K562 (cell line): ENCODE measurements around the gene NRSN2. TPM values are rescaled to one million over a fixed set of nuclear protein-coding genes. Genes with fewer than 3 reads are reported as not detected.

Experiments used
- ATAC-seq: fragments of 200-7000 bp; cut with Tn5 transposase; 3 replicates; pipeline ENCODE4 v1.9.1; 2020; ENCODE audit warnings: moderate library complexity
- BruUV-seq: library from RNA; stranded (reverse); fragments of 400-500 nt; replicated peaks from 2 replicates; lab custom pipeline; 2021; lab: Mats Ljungman, UMichigan
- CTCF ChIA-PET: fragments of 300-600 bp; formaldehyde crosslinking; extraction: SDS; loops from one replicate; lab custom pipeline; 2021; ENCODE audit warnings: low intra/inter-chr PET ratio; lab: Yijun Ruan, JAX
- POLR2A ChIA-PET: fragments of 300-600, 350-650 bp; sonication (Branson Sonifier 250); formaldehyde crosslinking; extraction: SDS; loops from one replicate; lab custom pipeline; 2021; ENCODE audit warnings: antibody characterized with exemption, inconsistent platforms; lab: Yijun Ruan, JAX
- DNase-seq, 4 experiments: peaks; one replicate each; pipeline versions ENCODE4 v3.0.0 to v3.0.0-alpha.2; 2011 to 2018; ENCODE audit warnings: low spot score in 3 of 4, mixed read lengths in 3 of 4; ENCODE audit errors: extremely low read depth in 1 of 4
- FAIRE-seq: peaks from 2 replicates; lab custom pipeline; 2011; peaks lifted over from hg19 to GRCh38; lab: Jason Lieb, UNC
- H2AFZ ChIP-seq: 2 replicates; pipeline ENCODE4 v1.6.0; 2011; ENCODE audit warnings: low read depth, low read length, control low read depth, inconsistent platforms
- H3K27ac ChIP-seq: fragments of 200-600 bp; 3 replicates; pipeline ENCODE4 v1.8.0; 2011; ENCODE audit warnings: low read depth, mild to moderate bottlenecking, control low read depth, inconsistent platforms, low read length, moderate library complexity, mixed read lengths; ENCODE audit errors: extremely low read depth
- H3K27me3 ChIP-seq, 2 experiments: fragments of 300-600 bp in 1 of 2; 2 replicates in 1 of 2; 3 replicates in 1 of 2; pipeline versions ENCODE4 v1.6.0 to v1.8.0; 2011; ENCODE audit warnings: inconsistent platforms in 2 of 2, low read length in 2 of 2, mild to moderate bottlenecking in 1 of 2, mixed read lengths in 1 of 2, moderate library complexity in 1 of 2; ENCODE audit not compliant: control insufficient read depth in 2 of 2, insufficient read depth in 2 of 2
- H3K36me3 ChIP-seq: fragments of 300-600 bp; 3 replicates; pipeline ENCODE4 v1.8.0; 2011; ENCODE audit warnings: mild to moderate bottlenecking, low read length, inconsistent platforms; ENCODE audit not compliant: control insufficient read depth, insufficient read depth
- H3K4me1 ChIP-seq, 2 experiments: fragments of 200-600 bp in 1 of 2; replicated peaks in 1 of 2; 2 replicates in 1 of 2; 3 replicates in 1 of 2; pipeline versions ENCODE4 v1.5.1 to v1.8.0; 2011; ENCODE audit warnings: inconsistent platforms in 2 of 2, low read length in 2 of 2, mild to moderate bottlenecking in 1 of 2, mixed read lengths in 1 of 2, moderate library complexity in 1 of 2; ENCODE audit not compliant: control insufficient read depth in 2 of 2, insufficient read depth in 2 of 2
- H3K4me2 ChIP-seq: 2 replicates; pipeline ENCODE4 v1.6.1; 2011; ENCODE audit warnings: low read length, control low read depth, inconsistent platforms, mixed read lengths; ENCODE audit not compliant: insufficient read depth
- H3K4me3 ChIP-seq: fragments of 200-600 bp; sonication (generic), shearing (Covaris generic); 2 replicates; pipeline ENCODE4 v1.5.1; 2016; ENCODE audit warnings: control low read depth, inconsistent platforms
- H3K79me2 ChIP-seq: fragments of 200-600 bp; 3 replicates; pipeline ENCODE4 v1.8.0; 2011; ENCODE audit warnings: low read length, inconsistent platforms; ENCODE audit not compliant: control insufficient read depth, insufficient read depth
- H3K9ac ChIP-seq, 2 experiments: 2 replicates each; pipeline versions ENCODE4 v1.6.0 to v1.6.1; 2011; ENCODE audit warnings: low read depth in 2 of 2, low read length in 2 of 2, control low read depth in 1 of 2, inconsistent platforms in 1 of 2, mild to moderate bottlenecking in 1 of 2, mixed read lengths in 1 of 2; ENCODE audit not compliant: insufficient read depth in 1 of 2
- H3K9me1 ChIP-seq: one replicate; pipeline ENCODE4 v1.6.0; 2011; ENCODE audit warnings: inconsistent platforms, mild to moderate bottlenecking, low read length, moderate library complexity; ENCODE audit not compliant: control insufficient read depth, insufficient read depth
- H3K9me3 ChIP-seq: replicated peaks from 2 replicates; pipeline ENCODE4 v1.5.1; 2011; ENCODE audit warnings: low read depth, low read length, inconsistent platforms; ENCODE audit not compliant: control insufficient read depth, insufficient read depth
- H4K20me1 ChIP-seq: replicated peaks from 2 replicates; pipeline ENCODE4 v1.6.1; 2011; ENCODE audit warnings: low read length, inconsistent platforms, mixed read lengths; ENCODE audit not compliant: control insufficient read depth, insufficient read depth
- CBX5 ChIP-seq: IDR thresholded peaks from 2 replicates; pipeline ENCODE4 v1.6.1; 2014; ENCODE audit warnings: low read depth, borderline replicate concordance
- CBX8 ChIP-seq: fragments of 200-600 bp; sonication (generic); IDR thresholded peaks from 2 replicates; pipeline ENCODE4 v1.6.1; 2012; ENCODE audit warnings: borderline replicate concordance, mixed run types, low read depth, mild to moderate bottlenecking, moderate library complexity, mixed read lengths, low read length, control low read depth, inconsistent platforms; ENCODE audit not compliant: poor library complexity, severe bottlenecking; ENCODE audit errors: extremely low read depth
- KLF13 ChIP-seq: fragments of 450-650 bp; IDR thresholded peaks from 2 replicates; pipeline ENCODE4 v1.6.1; 2016; ENCODE audit warnings: missing genetic modification characterization, low read depth, mild to moderate bottlenecking, missing compliant biosample characterization, moderate library complexity, borderline replicate concordance
- LCOR ChIP-seq: sonication (generic); formaldehyde crosslinking; IDR thresholded peaks from 2 replicates; pipeline ENCODE4 v1.8.0; 2022; ENCODE audit warnings: mild to moderate bottlenecking, missing genetic modification reagents
- MCM7 ChIP-seq, 2 experiments: fragments of 450-650 bp; IDR thresholded peaks; 2 replicates each; pipeline ENCODE4 v1.6.1; 2016 to 2018
- NFRKB ChIP-seq: fragments of 450-650 bp; IDR thresholded peaks from 2 replicates; pipeline ENCODE4 v1.6.1; 2016; ENCODE audit warnings: low read depth
- STAT5B ChIP-seq: fragments of 250-450 bp; sonication (Bioruptor Pico); IDR thresholded peaks from 2 replicates; pipeline ENCODE4 v1.8.0; 2021; ENCODE audit warnings: mild to moderate bottlenecking, inconsistent platforms
- ZNF121 ChIP-seq: sonication (generic); formaldehyde crosslinking; conservative IDR thresholded peaks from 2 replicates; pipeline ENCODE4 v1.8.0; 2022; ENCODE audit warnings: missing genetic modification reagents
- ZNF695 ChIP-seq: fragments of 450-650 bp; formaldehyde crosslinking; IDR thresholded peaks from 2 replicates; pipeline ENCODE4 v1.4.0; 2020; ENCODE audit warnings: mild to moderate bottlenecking, moderate library complexity
- WGBS: fragments of 100-300 bp; shearing (Covaris generic); methylation state at CpG from one replicate; pipeline ENCODE4 v1.1.6; 2016; ENCODE audit warnings: low coverage, mixed read lengths; ENCODE audit not compliant: insufficient coverage; ENCODE audit errors: missing lambda C conversion rate; 5-methylcytosine and 5-hydroxymethylcytosine counted together
- in situ Hi-C: fragments of 300-500 bp; cut with MboI; formaldehyde crosslinking; loops from 4 replicates; pipeline ENCODE4 v1.15.0; 2018; ENCODE audit warnings: inconsistent platforms, mixed read lengths
- intact Hi-C: fragments of 100-400 bp; cut with micrococcal nuclease; formaldehyde crosslinking; loops from 2 replicates; pipeline ENCODE4 v1.14.2; 2022
- polyA plus RNA-seq, 8 experiments: library from polyadenylated mRNA; depleted of rRNA in 4 of 8; stranded (reverse) in 5 of 8; unstranded in 3 of 8; fragments of >200 nt; fragmentation: Nextera tagmentation in 2 of 8; fragmentation: Illumina TruSeq in 1 of 8; extraction: Ambion mirVana in 2 of 8; extraction: Trizol in 1 of 8; gene quantifications; 2 replicates each; pipeline versions ENCODE4 v1.2.1 to v1.2.3, GENCODE V29; 2011 to 2014; ENCODE audit warnings: inconsistent platforms in 1 of 8, missing spikeins in 1 of 8
- total RNA-seq, 7 experiments: library from RNA; depleted of rRNA in 6 of 7; stranded (reverse); fragments of >200 nt in 6 of 7; fragmentation: Illumina TruSeq in 2 of 7; extraction: Trizol in 2 of 7; gene quantifications; 2 replicates each; pipeline versions ENCODE4 v1.2.1 to v1.2.3, GENCODE V29; 2011 to 2021; ENCODE audit warnings: low replicate concordance in 1 of 7

Gene NRSN2
- total and polyA plus RNA-seq, 9 of the 15 experiments (the other 6 are each of a cell fraction or from before 2014, with no cell fraction given) = 7.5 to 29.7 (median 11.1) TPM

DNA sequence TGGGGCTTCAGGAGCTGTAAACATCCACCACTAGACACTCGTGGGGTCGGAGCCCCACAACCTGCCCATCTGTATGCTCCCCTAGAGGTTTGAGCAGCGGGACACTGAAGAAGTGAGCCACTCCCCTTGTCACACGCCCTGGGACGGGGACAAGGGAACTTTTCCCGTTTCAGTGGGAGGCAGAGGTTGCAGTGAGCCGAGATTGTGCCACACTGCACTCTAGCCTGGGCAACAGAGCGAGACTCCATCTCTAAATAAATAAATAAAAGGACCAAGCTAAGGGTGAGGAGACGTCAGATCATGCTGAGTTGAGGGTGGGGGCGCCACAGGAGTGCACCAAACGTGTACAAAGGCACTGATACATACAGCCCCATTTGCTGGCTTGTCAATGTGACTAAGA lies 41.2 kb upstream of the NRSN2 start:
- H3K36me3 ChIP-seq = peaks cover 8% of the 10 kb centered on the region; the same call in 1 of the 3 replicates
- H3K4me1 ChIP-seq = peaks cover 6 to 9% of the 10 kb centered on the region in 2 experiments; a peak in 4 of 5 replicates
- no peaks in the 10 kb centered on the region for H3K9me1 ChIP-seq
- no peak overlapping the region for H3K27ac ChIP-seq
- no peaks in the 10 kb centered on the region; the same call in 1 of the 2 replicates for H4K20me1 ChIP-seq
- no peaks in the 10 kb centered on the region for H3K27me3 ChIP-seq
- POLR2A ChIA-PET = no interaction called here
- no peak for ATAC-seq
- no peak overlapping the region for H3K9ac ChIP-seq
- no peak overlapping the region for H3K4me2 ChIP-seq
- in situ Hi-C loops (no loop called here), intact Hi-C loops (no loop called here)
- DNase-seq = no peak
- H3K79me2 ChIP-seq = peaks cover 5% of the 10 kb centered on the region
- FAIRE-seq = no peak
- no peak overlapping the region for H2AFZ ChIP-seq
- TF ChIP-seq LCOR (CRISPR knock-in tag) = no peak
- TF ChIP-seq NFRKB = no peak
- TF ChIP-seq MCM7 (IDR thresholded peaks at IDR 0.05) = no peak
- no peak for TF ChIP-seq ZNF695 (CRISPR knock-in tag)
- no peak for TF ChIP-seq STAT5B (CRISPR knock-in tag)
- TF ChIP-seq ZNF121 (CRISPR knock-in tag) = 0 out of 2 replicates have a peak, but pooled peaks have one; percentile 20
- no peak for TF ChIP-seq CBX8
- no peak for TF ChIP-seq CBX5
- no peak for TF ChIP-seq KLF13 (tag)
- BruUV-seq = no TSS peak
- no peaks in the 10 kb centered on the region for H3K9me3 ChIP-seq
- WGBS = 24% methylated on average over 9 of the region's 11 CpGs
- CTCF ChIA-PET = no interaction called here
- no peak overlapping the region for H3K4me3 ChIP-seq
